SKM-1 treated with dmso at 0.1 percent for 144 hours (cell line): ENCODE data around the gene OGFOD3.
"Not testable (repeated sequence)": the region's sequence is repeated elsewhere in the genome, so short reads cannot be mapped to it uniquely, and the experiment has no call there.

Experiments used
- DNase-seq: peaks from one replicate; lab custom pipeline; 2025; ENCODE audit not compliant: unreplicated experiment; lab: John Stamatoyannopoulos, UW

Gene OGFOD3

GRCh38 chr17:82375359-82376041 is 42.9 kb downstream of the OGFOD3 start:
- no peak for DNase-seq

GRCh38 chr17:82374626-82375331 is 43.6 kb downstream of the OGFOD3 start:
- DNase-seq: no peak

GRCh38 chr17:82373731-82374625 is 44.4 kb downstream of the OGFOD3 start:
- no peak for DNase-seq

GRCh38 chr17:82373072-82373452 is 45.3 kb downstream of the OGFOD3 start:
- DNase-seq: not testable (repeated sequence)

GRCh38 chr17:82372249-82373071 is 45.9 kb downstream of the OGFOD3 start:
- DNase-seq: no peak

- DNase-seq: no peak
Observed at GRCh38 chr17:82371333-82372248, 46.8 kb downstream of the OGFOD3 start, which contains the start of gene UTS2R. UTS2R (plus strand) TSS chr17:82371765; CDS start chr17:82374325, 2,560 bp downstream.

- no peak for DNase-seq
Observed at GRCh38 chr17:82370471-82371332, 47.7 kb downstream of the OGFOD3 start.

GRCh38 chr17:82369211-82369610 is 49.2 kb downstream of the OGFOD3 start:
- no peak for DNase-seq

- no peak for DNase-seq
Observed at GRCh38 chr17:82367724-82368524, 50.5 kb downstream of the OGFOD3 start.

GRCh38 chr17:82366749-82367148 is 51.6 kb downstream of the OGFOD3 start:
- DNase-seq: no peak

GRCh38 chr17:82365606-82366295 is 52.6 kb downstream of the OGFOD3 start:
- DNase-seq: no peak

GRCh38 chr17:82361885-82362633 is 56.3 kb downstream of the OGFOD3 start:
- DNase-seq: no peak

- DNase-seq: not testable (repeated sequence)
Observed at GRCh38 chr17:82359451-82360074, 58.8 kb downstream of the OGFOD3 start.

GRCh38 chr17:82358465-82359350 is 59.7 kb downstream of the OGFOD3 start, which contains the start of gene TEX19:
TEX19 (plus strand) TSS chr17:82359247; CDS start chr17:82362151, 2,904 bp downstream.
- no peak for DNase-seq

- DNase-seq: no peak
Observed at GRCh38 chr17:82357394-82357793, 61.0 kb downstream of the OGFOD3 start.
